Measurements from ENCODE around the gene SIRPB1. TPM values are rescaled to one million over a fixed set of nuclear protein-coding genes. Genes with fewer than 3 reads are reported as not detected.

SIRPB1 gene
- total and polyA plus RNA-seq, 3 donors from 2014 or later = 0.84 to 1.9 TPM; not detected in 1

DNA sequence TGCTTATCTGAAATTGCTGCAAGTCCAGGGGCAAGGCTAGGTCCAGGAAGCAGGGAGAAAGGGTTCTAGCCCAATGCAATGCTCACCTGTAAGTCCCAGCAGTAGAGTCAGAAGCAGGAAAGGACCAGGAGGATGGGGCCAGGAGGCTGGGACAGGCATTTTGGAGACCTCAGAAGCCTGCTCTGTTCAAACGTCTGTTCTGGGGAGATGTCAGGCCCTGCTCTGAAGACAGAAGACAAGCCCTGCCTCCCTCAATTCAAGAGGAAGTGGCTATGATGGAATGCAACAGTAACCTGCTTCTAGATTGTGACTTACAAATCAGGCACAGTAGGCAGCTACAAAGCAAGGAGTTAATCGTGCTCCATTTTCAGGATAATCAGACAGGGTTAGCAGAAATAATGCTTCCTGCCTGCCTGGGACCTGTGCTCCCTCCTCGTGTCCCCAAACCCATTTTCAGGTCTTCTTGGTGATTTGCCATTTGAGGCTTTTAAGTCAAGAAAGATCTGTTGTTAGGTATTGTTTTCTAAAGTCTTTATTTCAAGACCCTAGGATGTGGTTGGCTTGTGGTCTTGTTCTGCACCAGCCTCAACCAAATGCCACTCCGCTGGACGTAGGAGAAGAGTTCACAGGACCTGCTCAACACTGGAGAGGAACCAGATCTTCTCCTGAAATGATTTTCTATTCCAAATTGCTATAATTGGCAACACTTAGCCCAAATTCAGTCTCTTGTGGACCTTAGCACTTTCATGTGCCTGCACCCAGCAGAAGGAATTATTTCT lies 37.9 kb upstream of the SIRPB1 start, which contains the start of gene SIRPG:
SIRPG (minus strand) TSS at position 224 of the 779 bp plus-strand sequence; CDS start at position 159, 65 bp downstream.
- no peak for DNase-seq
- no peaks in the 10 kb centered on the region for H3K4me1 ChIP-seq
- TF ChIP-seq, protein P1, sequence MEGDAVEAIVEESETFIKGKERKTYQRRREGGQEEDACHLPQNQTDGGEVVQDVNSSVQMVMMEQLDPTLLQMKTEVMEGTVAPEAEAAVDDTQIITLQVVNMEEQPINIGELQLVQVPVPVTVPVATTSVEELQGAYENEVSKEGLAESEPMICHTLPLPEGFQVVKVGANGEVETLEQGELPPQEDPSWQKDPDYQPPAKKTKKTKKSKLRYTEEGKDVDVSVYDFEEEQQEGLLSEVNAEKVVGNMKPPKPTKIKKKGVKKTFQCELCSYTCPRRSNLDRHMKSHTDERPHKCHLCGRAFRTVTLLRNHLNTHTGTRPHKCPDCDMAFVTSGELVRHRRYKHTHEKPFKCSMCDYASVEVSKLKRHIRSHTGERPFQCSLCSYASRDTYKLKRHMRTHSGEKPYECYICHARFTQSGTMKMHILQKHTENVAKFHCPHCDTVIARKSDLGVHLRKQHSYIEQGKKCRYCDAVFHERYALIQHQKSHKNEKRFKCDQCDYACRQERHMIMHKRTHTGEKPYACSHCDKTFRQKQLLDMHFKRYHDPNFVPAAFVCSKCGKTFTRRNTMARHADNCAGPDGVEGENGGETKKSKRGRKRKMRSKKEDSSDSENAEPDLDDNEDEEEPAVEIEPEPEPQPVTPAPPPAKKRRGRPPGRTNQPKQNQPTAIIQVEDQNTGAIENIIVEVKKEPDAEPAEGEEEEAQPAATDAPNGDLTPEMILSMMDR (IDR thresholded peaks at IDR 0.05) = no peak
- no peak for TF ChIP-seq POLR2A (IDR thresholded peaks at IDR 0.05)
- intact Hi-C loops (cut with DNase I; ENCODE audit: low total_unique reads) = no loop called here
- WGBS, 2 donors = 70% methylated on average over 5 of the region's 5 CpGs
- no peaks in the 10 kb centered on the region for H3K9me3 ChIP-seq
- no peak within 1 kb of the TSS for H3K4me3 ChIP-seq
- H3K27me3 ChIP-seq = no peaks in the 10 kb centered on the region
- no peak within 1 kb of the TSS for H3K27ac ChIP-seq
- H3K36me3 ChIP-seq (ENCODE audit: low read depth, missing control alignments) = no peaks in the 10 kb centered on the region

DNA sequence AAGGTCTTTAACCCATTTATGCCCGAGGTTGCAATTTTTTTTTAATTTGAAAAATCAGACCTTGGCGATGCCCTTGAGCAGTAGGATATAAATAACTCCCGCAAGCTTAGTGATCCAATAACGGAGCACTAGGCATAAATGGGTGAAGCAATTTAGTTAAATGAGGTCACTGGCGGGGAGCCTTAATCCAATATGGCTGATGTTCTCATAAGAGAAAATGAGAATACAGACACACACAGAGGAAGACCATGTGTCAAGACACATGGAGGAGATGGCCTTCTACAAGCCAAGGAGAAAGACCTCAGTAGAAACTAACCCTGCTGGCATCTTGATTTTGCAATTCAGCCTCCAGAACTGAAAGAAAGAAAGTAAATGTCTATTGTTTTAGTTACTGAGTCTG lies 37.0 kb upstream of the SIRPB1 start:
- Histone ChIP-seq H3K27me3 (no peaks in the 10 kb centered on the region), H3K4me1 (no peaks in the 10 kb centered on the region), H3K4me3 (no peak overlapping the region), H3K9me3 (no peaks in the 10 kb centered on the region), H3K27ac (no peak overlapping the region), H3K36me3 (ENCODE audit: low read depth, missing control alignments) (no peaks in the 10 kb centered on the region)
- intact Hi-C loops (cut with DNase I; ENCODE audit: low total_unique reads) = no loop called here
- no peak for TF ChIP-seq POLR2A (IDR thresholded peaks at IDR 0.05)
- TF ChIP-seq, protein P1 (IDR thresholded peaks at IDR 0.05) = no peak
- 75 to 83% methylated on average over 5 of the region's 5 CpGs for WGBS, 2 donors
- no peak for DNase-seq

DNA sequence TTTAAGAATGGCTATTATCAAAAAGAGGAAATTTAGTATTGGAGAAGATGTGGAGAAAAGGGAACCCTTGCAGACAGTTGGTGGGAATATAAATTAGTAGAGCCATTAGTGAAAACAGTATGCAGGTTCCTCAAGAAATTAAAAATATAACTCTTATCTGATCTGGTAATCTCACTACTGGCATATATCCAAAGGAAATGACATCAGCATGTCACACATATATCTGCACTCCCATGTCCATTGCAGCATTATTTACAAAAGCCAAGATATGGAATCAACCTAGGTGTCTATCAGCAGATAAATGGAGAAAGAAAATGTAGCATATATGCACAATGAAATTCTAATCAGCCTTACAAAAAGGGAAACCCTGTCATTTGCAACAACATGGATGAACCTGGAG lies 35.2 kb upstream of the SIRPB1 start:
- H3K9me3 ChIP-seq = no peaks in the 10 kb centered on the region
- no peaks in the 10 kb centered on the region for H3K4me1 ChIP-seq
- H3K36me3 ChIP-seq (ENCODE audit: low read depth, missing control alignments) = no peaks in the 10 kb centered on the region
- H3K27ac ChIP-seq = no peak overlapping the region
- TF ChIP-seq POLR2A (IDR thresholded peaks at IDR 0.05) = no peak
- TF ChIP-seq, protein P1 (IDR thresholded peaks at IDR 0.05) = no peak
- intact Hi-C loops (cut with DNase I; ENCODE audit: low total_unique reads) = no loop called here
- DNase-seq = no peak
- H3K27me3 ChIP-seq = no peaks in the 10 kb centered on the region
- no peak overlapping the region for H3K4me3 ChIP-seq

DNA sequence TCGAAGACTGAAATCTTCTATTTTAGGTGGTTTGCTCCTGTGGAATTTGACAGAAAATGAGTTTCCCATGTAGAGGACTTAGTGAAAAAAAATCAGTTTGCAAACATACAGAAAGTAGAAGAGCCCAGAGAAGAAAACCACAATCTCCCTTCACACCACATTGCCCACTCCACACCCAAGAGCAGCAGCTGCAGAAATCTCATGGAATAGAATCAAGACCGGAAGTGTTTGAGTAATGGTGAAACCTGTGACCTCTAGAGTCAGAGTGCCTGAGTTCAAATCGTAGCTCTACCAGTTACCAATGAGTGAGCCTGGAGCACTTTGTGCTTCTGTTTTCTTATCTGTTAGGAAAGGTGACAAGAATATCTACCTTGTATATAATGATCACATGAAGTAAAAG lies 33.2 kb upstream of the SIRPB1 start:
- Histone ChIP-seq H3K4me3 (no peak overlapping the region), H3K27ac (no peak overlapping the region), H3K4me1 (no peaks in the 10 kb centered on the region), H3K9me3 (no peaks in the 10 kb centered on the region), H3K36me3 (ENCODE audit: low read depth, missing control alignments) (no peaks in the 10 kb centered on the region), H3K27me3 (no peaks in the 10 kb centered on the region)
- intact Hi-C loops (cut with DNase I; ENCODE audit: low total_unique reads) = no loop called here
- TF ChIP-seq, protein P1 (IDR thresholded peaks at IDR 0.05) = no peak
- no peak for TF ChIP-seq POLR2A (IDR thresholded peaks at IDR 0.05)
- DNase-seq = no peak
- 79 to 84% methylated on average over 3 of the region's 3 CpGs for WGBS, 2 donors

DNA sequence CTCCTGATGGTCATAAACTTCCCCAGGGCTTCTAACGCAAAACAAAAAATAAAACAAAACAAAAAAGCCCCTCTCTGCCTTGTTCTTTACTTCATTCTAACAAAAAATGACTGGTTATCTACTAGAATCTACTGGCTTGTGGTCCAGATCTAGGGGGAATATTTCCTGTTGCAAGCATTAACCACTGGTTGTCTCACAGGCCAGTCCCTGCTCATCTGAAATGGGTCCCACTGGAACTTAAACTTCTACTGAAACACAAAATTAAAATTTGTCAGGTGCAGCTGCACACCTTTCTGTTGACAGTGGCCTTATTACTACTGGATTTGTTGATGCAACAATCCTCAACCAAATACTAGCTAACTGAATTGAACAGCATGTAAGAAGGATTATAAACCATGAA lies 32.3 kb upstream of the SIRPB1 start:
- TF ChIP-seq, protein P1 (IDR thresholded peaks at IDR 0.05) = no peak
- no peak for TF ChIP-seq POLR2A (IDR thresholded peaks at IDR 0.05)
- no peaks in the 10 kb centered on the region for H3K9me3 ChIP-seq
- WGBS, 2 donors = 79% methylated on average over 1 of the region's 1 CpG
- no peaks in the 10 kb centered on the region for H3K36me3 ChIP-seq (ENCODE audit: low read depth, missing control alignments)
- intact Hi-C loops (cut with DNase I; ENCODE audit: low total_unique reads) = no loop called here
- no peaks in the 10 kb centered on the region for H3K27me3 ChIP-seq
- H3K27ac ChIP-seq = no peak overlapping the region
- no peak overlapping the region for H3K4me3 ChIP-seq
- no peak for DNase-seq
- H3K4me1 ChIP-seq = no peaks in the 10 kb centered on the region

Data from testis (tissue), 3 donors.